Stimulated activated CD8-positive, alpha-beta memory T cell treated with anti-CD3 and anti-CD28 coated beads, Interleukin-2, amount 100 ng/mL, for 48 hours (primary cell): ENCODE data around the gene ZNF326.
"Not testable (repeated sequence)": the region's sequence is repeated elsewhere in the genome, so short reads cannot be mapped to it uniquely, and the experiment has no call there.

Experiments
- DNase-seq, 2 donors: peaks; one replicate each; pipeline ENCODE4 v3.0.0-alpha.2; 2020; ENCODE audit warnings: low read depth in 2 of 2

ZNF326 gene

DNA sequence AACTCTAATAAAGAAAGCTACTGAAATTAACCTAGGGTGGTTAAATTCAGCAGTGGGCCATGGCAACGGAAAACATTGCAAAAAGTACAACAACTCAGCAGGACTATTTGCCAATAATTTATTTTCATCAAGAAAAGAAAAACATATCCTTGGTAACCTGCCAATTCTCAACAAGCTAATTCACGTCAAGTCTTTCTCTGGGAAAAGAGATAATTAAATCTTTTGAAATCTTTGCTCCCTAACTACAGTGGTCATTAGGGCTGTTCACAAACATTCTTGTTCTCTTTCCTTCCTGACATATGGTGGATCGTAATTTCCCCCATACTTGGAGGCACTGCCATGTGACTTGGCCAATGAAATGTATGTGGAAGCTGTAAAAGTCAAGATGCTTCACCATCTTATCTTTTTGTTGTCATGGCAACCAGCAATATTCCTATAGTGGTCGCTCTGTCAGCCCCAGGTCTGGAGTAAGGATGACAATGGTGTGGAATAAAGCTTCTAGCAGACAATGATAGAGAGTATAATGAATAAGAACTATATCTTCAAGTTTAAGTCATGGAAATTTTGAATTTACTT lies 29.6 kb upstream of the ZNF326 start:
- no peak for DNase-seq

DNA sequence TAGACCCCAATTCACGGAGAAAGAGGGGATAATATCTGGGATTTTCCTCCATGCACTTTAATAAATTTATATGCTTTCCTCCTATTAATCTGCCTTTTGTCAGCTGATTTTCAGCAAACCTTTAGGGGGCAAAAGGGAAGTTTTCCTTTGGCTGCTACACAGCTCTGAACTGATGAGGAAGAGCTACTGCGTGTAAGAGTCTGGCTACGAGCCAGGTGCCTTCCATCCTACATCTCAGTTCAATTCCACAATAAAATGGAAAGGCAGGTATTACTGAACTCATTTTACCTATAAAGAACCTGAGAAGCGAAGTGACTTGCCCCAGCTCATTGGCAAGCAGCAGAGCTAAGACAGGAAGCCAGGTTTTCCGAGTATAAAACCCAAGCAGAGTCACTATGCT lies 28.3 kb upstream of the ZNF326 start:
- no peak for DNase-seq

DNA sequence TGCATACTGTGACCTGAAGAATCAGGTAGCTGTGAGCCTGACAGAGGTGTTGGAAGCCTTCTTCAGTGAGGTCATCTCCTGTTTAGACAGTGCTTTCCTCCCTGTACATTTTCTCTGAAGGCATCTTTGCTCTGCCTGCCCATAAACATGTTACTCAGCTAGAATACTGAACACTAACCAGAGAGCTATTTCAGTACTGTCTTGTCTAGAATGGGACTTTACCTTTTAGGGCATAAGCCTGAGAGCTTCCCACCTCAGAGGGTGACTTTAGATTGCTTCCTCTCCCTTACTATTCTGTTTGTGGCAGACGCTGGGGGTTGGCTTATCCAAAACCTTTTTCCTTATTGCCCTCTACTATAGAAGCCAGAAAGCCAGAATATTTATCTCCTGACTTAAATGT lies 23.3 kb upstream of the ZNF326 start:
- DNase-seq: no peak

DNA sequence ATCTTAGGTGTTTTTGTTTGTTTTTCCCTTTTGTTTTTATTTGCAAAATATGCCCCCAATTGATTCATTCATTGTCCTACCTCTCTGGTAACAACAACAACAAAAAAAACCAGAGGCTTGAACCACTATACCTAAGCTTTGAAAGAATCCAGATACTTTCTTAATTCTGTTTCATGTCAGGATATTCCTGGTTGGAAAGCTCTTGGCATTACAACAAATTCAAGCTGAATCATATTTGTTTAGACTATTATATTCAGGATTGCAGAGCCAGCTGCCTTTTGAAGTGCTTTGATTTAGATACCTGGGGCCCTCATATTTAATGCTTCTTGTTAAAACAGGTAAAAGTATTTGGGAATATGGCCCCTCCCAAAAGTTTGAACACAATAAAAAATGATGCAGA lies 22.9 kb upstream of the ZNF326 start:
- no peak for DNase-seq

DNA sequence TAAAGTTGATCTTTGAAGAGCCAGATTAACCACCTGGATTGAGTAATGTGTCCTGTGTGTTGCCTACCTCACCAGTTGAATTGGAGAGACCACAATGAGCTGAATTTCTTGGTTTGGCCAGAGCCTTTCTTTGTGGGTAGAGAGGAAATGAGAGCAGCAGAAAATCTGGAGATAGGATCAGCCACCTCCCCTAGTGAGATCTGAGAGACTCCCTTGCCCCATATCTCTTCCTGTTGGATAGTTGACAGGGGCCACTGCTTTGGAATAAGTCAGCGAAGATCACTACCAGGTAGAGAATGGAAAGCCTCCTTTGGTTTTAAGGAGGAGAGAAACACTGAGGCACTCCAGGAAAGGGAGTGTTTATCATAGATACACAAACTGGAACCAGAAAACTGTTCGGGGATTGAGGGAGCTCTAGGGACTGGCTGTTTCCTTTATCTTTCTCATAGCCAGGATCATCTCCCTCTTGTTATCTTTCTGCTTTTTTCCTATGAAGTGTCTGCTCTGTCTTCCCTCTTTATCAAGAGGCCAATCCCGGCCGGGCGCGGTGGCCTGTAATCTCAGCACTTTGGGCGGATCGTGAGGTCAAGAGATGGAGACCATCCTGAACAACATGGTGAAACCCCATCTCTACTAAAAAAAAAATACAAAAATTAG lies 21.3 kb upstream of the ZNF326 start:
- DNase-seq: no peak

DNA sequence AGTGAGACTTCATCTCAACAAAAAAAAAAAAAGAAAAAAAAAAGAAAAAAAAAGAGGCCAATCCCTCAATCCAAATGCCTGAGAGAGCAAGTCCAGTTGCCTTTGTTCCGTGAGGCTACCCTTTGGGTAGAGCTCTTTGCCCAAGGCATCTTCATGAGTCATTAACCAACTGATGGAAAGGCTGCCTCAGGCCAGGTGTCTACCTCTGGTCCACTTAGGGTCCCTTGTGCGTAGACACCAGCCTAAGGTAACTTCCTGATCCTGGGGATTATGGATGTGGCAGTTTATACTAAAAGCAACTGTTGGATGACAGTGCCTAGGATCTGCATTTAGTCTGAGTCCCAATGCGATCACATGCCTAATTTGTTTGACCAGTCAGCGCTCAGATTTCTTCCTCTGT lies 20.7 kb upstream of the ZNF326 start:
- no peak for DNase-seq

DNA sequence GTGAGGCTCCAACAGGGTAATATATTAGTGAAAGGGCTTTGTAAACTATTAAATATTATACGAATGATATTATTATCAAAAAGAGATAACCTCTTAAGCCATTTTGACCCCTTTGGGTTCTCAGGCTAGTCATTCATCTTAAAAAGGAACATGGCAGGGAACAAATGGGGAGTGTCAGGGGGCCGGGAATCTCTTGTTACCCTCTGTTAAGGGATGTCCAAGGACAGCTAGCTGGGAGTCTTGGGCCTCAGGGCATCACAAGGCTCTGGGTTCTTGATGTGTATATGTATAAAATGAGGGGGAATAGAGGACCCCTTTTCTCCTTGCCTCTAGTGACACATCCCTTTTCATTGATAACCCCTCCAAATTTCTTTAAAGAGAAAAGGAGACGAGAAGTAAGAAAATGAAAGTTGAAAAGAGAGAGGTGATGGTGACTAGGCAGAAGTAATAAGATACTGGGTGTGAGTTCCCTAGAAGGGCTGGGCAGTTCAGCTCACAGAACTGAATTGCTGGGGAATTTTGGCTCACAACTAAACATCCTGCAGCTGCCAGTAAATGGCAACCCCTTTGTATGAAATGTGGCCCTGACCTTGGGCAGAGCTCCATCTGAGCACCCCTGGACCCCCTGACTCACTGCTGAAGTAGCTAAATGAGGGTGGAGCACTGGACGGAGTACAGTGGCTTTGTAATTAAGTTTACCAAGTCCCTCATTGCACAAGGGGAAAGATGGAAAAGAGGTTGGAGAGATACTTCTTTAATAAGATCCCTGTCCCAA lies 20.0 kb upstream of the ZNF326 start:
- no peak for DNase-seq

DNA sequence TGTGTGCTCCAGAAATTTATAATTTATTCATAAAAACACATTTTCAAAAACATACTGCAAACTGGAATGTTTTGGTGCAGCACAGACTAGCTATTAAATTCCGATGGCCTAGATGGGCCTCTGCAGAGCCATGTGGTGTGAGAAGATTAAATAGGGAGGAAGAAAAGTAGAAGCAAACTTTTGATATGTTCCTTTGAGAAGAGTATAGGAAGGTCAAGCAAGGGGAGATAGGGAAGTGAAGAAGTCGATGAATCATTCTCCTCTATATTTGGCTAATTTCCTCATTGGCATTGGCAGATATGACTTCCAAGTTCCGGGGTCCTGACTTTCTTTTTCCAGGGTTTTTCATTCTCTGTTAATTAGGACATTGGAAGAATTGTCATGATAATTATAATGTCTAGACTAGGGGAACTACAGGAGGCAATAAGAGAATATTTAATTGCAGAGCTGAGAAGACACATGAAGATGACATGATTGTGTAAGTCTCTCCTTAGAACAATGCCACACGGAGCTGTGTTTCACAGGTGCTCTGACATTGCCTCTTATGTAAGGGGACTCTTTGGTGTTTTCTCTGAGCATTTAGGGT lies 19.3 kb upstream of the ZNF326 start:
- DNase-seq: no peak

DNA sequence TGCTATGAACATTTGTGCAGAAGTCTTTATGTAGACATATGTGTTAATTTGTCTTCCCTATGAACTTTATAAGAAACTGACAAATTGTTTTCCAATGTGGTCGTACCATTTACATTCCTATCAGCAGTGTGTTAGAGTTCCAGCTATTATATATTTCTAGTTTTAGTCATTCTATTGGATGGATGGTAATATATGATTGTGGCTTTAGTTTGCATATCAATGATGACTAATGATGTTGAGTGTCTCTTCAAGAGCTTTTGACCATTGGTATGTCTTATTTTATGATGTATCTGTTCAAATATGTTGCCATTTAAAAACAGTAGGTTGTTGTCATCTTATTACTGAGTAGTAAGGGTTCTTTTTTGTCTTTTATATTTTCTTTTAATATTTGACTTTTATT lies 16.2 kb upstream of the ZNF326 start:
- no peak for DNase-seq

DNA sequence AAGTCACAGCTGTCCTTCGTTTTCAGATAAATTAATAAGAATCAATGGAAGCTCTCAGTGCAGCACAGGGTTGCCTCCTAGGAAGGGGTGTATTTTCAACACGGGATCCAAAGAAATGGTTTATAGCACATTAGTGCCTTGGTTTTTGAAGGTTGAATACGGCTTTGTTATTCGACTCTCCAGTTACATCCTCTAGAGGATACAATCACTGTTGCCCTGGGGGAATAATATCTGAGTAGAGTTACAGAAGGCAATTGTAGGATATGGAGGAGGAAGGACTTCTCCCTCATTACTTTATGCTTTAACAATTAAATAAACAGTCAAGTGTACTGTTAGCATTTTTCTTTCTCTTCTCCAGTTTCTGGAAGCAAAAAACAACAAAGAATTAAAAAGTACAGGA lies 14.3 kb upstream of the ZNF326 start:
- no peak for DNase-seq

DNA sequence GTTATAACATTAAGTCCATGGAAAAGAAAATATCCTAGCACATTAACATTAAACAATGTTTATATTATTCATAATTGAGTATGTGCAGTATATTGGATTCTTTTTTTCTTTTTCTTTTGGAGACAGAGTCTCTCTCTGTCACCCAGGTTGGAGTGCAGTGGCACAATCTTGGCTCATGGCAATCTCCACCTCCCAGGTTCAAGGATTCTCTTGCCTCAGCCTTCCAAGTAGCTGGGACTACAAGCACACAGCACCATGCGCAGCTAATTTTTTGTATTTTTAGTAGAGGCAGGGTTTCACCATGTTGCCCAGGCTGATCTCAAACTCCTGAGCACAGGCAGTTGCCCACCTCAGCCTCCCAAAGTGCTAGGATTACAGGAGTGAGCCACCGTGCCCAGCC lies 12.1 kb upstream of the ZNF326 start:
- not testable (repeated sequence) for DNase-seq

DNA sequence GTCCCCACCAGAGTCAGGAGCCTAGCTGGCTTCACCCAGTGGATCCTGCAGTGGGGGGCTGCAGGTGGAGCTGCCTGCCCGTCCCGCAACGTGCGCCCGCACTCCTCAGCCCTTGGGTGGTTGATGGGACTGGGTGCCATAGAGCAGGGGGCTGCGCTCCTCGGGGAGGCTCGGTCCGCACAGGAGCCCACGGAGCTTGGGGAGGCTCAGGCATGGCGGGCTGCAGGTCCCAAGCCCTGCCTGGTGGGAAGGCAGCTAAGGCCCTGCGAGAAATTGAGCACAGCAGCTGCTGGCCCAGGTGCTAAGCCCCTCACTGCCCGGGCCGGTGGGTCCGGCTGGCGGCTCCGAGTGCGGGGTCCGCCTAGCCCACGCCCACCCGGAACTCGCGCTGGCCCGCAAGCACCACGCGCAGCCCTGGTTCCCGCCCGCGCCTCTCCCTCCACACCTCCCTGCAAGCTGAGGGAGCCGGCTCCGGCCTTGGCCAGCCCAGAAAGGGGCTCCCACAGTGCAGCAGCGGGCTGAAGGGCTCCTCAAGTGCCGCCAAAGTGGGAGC lies 10.3 kb upstream of the ZNF326 start:
- DNase-seq: not testable (repeated sequence)

DNA sequence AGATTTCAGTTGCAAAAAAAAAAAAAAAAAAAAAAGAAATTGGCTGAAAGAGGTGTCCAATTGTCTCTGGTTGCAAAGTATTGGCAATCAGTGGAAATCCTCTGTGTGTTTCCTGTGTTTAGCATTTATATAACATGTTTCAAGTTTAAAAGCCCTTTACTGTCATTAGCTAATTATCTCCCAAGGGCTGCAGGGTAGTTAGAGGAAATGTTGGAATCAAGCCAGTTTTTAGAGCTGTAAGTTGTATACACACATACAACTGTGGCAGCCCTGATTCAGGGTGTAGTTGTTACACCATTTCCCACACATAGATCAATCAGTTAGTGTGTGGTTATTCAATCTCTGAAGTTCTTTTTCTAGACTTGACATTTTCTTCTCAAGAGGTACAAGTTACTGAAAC lies 8.9 kb upstream of the ZNF326 start:
- no peak for DNase-seq

DNA sequence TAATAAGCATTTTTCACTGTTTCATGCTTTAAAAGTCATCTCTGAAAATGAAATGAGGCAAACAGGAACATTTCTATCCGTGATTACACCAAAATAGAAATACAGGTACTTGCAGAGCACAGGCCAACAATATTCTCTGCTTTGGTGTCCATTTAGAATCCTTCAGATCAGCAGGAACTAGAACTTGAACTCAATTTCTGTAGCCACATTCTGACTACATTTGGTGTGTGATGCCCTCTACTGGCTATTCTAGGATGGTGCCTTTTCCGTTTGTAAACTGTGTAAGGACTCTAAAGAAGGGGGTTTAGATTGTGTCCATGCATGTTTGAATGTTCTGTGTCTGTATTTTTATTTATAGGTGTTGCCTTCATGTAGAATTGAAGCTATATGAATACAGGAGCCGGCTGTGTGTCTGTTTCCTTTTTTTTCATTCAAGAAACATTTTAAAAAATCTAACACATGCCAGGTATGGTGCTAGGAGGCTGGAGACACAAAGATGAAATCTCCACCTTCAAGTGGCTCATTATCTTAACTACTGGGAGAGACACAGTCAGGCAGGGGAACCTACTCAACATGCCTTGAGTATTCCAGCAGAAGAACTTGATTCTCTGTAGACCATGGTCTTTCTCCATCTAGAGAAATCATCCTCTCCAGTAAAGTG lies 7.6 kb upstream of the ZNF326 start:
- DNase-seq: no peak

DNA sequence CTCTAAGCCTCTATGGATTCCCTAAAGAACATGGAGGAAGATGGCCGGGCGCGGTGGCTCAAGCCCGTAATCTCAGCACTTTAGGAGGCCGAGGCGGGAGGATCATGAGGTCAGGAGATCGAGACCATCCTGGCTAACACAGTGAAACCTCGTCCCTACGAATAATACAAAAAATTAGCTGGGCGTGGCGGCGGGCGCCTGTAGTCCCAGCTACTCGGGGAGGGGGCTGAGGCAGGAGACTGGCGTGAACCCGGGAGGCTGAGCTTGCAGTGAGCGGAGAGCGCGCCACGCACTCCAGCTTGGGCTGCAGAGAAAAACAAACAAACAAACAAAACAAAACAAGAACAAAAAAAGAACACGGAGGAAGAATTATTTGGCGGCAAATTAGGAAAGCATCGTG lies 5.8 kb upstream of the ZNF326 start:
- no peak for DNase-seq

DNA sequence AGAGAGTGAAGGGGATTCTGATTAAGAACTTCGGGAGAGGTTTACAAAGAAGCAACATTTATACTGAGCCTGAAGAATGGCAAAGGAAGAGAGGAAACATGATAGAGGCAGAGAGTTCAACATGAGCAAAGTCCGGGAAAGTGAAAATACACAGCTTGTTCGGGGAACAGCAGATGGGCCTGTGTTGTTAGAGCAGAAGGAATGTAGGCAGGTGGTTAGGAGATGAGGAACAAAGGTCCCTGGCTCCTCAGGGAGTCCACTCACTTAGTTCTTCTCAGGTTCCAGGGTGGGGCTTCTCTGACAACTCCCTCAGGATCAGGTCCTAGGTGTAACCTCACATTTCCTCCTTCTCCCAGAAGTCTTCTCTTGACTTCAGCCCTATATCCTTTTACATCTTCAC lies 5.1 kb upstream of the ZNF326 start:
- no peak for DNase-seq

DNA sequence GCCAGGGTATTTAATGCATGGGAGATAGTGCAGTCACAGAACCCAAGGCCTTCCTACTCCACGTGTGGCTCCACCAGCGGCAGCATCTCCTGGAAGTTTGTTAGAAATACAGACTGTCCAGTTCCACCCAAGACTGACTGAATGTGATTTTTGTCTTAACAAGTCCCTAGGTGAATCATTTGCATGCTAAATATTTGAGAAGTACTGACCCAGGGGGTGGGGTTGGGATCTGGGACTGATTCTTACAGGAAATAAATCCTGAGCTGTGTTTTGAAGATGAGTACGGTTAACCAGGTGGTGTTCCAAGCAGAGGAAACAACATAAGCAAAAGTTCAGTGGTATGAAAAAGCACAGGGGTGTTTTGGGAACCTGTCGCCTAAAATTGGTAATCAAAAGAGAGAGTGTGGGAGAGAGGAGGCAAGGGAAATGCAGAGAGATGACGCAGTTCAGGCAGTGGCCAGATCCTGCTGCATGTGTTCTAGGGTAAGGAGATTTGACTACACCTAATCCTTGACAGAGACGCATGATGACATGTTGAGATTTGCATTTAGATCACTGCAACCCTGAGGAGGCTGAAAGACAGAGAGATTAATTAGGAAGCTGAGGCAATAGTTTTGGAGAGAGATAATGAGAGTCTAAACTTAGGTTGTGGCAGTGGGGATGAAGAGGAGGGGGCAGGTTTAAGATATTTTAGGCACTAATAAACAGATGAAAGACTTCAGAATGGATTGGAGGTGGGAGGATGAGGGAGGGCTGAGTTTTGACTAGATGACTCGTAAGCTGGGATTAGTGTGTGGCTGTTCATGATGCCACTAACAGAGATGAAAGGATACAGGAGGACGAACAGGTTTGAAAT lies 3.7 kb upstream of the ZNF326 start:
- DNase-seq: no peak

DNA sequence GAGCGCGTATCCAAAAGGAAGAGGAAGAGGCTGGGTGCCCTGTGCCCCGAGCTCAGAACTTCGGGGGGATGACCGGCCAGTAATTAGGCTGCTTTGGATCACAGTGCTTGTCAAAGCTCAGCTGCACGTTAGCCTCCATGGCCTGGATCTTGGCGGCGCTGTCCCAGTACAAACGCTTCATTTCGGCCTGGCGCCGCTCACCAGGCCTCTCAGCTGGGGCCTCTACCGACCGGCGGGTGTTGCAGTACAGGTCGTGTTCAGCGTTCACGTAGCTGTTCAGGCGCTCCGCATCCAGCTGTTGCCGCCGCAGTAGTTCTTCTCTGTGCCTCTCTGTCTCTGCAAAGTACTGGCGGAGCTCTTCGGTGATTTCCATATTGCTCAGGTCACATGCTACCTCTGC lies 1.4 kb upstream of the ZNF326 start:
- DNase-seq: no peak

DNA sequence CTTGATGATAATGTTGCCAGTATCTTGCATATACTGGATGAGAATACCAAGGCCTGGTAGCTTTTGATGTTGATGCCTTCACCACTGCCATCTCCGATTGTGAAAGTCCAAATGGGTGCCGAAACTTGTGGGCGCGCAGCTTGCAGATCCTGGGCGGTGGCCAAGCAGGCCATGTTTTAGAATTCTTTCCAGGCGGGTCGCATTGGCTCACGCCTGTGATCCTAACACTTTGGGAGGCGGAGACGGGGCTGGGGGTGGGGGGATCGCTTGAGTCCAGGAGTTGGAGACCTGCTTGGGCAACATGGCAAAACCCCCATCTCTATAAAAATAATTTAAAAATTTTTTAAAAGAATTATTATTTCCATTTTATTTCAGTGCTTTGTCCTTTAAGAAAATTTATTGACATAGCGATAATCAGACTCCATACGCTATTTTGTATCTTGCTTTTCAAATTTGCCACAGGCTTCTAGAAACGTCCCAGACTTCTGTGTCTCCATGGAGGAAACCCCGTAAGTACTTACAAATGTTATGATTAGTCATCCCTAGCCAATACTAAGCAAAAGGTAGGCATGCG lies 592 bp upstream of the ZNF326 start:
- DNase-seq: no peak

DNA sequence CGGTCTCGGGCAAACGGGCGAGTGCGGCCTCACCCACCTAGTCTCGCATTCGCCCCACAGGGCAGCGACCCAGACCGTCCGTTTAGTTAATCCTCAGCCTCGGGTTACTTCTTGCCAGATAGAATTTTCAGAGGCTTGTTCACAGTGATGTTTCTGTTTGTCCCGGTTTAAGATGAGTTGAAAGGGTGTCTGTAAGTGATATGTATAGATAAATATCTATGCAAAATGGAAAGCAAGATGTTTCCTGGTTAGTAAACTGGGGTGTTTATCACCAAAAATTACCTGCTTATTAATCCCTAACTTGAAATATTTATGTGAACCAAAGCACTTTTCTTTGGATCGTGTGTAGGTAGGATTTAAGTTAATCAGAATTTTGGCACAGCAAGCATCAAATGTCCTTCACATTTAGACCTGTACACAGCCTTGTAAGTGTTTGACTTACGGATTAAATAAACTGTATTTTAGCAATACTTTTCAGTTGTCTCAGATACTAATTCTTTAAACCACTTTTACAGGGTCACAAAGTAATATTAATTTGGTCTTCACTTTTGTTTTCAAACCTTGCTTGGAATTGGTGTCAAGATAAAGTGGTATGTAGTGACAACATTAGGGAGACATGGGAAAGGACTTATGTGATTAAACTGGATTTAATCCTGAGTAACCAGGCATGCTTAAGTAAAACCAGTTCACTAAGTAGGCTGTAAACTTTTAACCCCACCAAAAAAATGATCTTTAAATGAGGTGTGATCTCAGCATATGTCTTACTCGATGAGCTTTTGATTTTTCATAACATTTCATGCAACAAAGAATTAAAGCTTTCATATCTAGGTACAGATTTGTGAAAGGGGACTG lies 914 bp downstream of the ZNF326 start:
- no peak for DNase-seq
